Calu3 (cell line): Measurements from ENCODE around the gene PDE1A. TPM values are rescaled to one million over a fixed set of nuclear protein-coding genes. Genes with fewer than 3 reads are reported as not detected.

ENCODE experiments used
- BruUV-seq: library from RNA; stranded (reverse); fragments of 400-500 nt; replicated peaks from 2 replicates; lab custom pipeline; 2021; lab: Mats Ljungman, UMichigan
- CTCF ChIA-PET: fragments of 300-600 bp; sonication (Branson Sonifier 250); formaldehyde crosslinking; loops from one replicate; lab custom pipeline; 2022; ENCODE audit warnings: antibody characterized with exemption; lab: Charles Lee
- DNase-seq: peaks from one replicate; pipeline ENCODE4 v3.0.0; 2022
- H3K27ac Mint-ChIP-seq: one replicate; pipeline ENCODE4 v1.8.0; 2022; ENCODE audit warnings: mixed read lengths; ENCODE audit not compliant: unreplicated experiment
- H3K27me3 Mint-ChIP-seq: one replicate; pipeline ENCODE4 v1.8.0; 2022; ENCODE audit warnings: mixed read lengths; ENCODE audit not compliant: unreplicated experiment
- H3K36me3 Mint-ChIP-seq: one replicate; pipeline ENCODE4 v1.8.0; 2022; ENCODE audit warnings: mild to moderate bottlenecking, moderate library complexity, mixed read lengths; ENCODE audit not compliant: insufficient read depth, unreplicated experiment
- H3K4me1 Mint-ChIP-seq: one replicate; pipeline ENCODE4 v1.8.0; 2022; ENCODE audit warnings: mild to moderate bottlenecking, low read depth, mixed read lengths; ENCODE audit not compliant: unreplicated experiment
- H3K4me3 Mint-ChIP-seq: one replicate; pipeline ENCODE4 v1.8.0; 2022; ENCODE audit warnings: mild to moderate bottlenecking, low read depth, moderate library complexity, mixed read lengths; ENCODE audit not compliant: unreplicated experiment
- H3K9me3 Mint-ChIP-seq: one replicate; pipeline ENCODE4 v1.8.0; 2022; ENCODE audit warnings: low read depth, mixed read lengths; ENCODE audit not compliant: unreplicated experiment
- CTCF ChIP-seq: fragments of 200-600 bp; IDR thresholded peaks from one replicate; pipeline ENCODE4 v1.8.0; 2022; ENCODE audit warnings: antibody characterized with exemption; ENCODE audit not compliant: unreplicated experiment
- intact Hi-C: fragments of 100-400 bp; cut with micrococcal nuclease; formaldehyde crosslinking; loops from one replicate; pipeline ENCODE4 v1.10.0; 2022; ENCODE audit not compliant: unreplicated experiment
- total RNA-seq: library from RNA; stranded (reverse); gene quantifications from 2 replicates; pipeline ENCODE4 v1.2.3, GENCODE V29; 2022

Gene PDE1A
- total RNA-seq, 1 experiment from 2014 or later = 0.26 TPM

GRCh38 chr2:182097571-182098164 lies 329.2 kb downstream of the PDE1A start:
- no TSS peak for BruUV-seq
- no peaks in the 10 kb centered on the region for H3K4me1 Mint-ChIP-seq
- H3K9me3 Mint-ChIP-seq = no peaks in the 10 kb centered on the region
- no peak overlapping the region for H3K27ac Mint-ChIP-seq
- intact Hi-C loops = no loop called here
- DNase-seq = no peak
- TF ChIP-seq CTCF = no peak
- no peaks in the 10 kb centered on the region for H3K36me3 Mint-ChIP-seq
- CTCF ChIA-PET = no interaction called here
- H3K27me3 Mint-ChIP-seq = no peaks in the 10 kb centered on the region
- H3K4me3 Mint-ChIP-seq = no peak overlapping the region

GRCh38 chr2:182090486-182090885 lies 336.4 kb downstream of the PDE1A start:
- intact Hi-C loops = loop anchor here (5.0 kb wide), 1 partner anchor 983 kb away; no protein-coding TSS in a partner anchor
- Mint-ChIP-seq H3K27ac (no peak overlapping the region), H3K9me3 (no peaks in the 10 kb centered on the region), H3K4me3 (no peak overlapping the region), H3K36me3 (no peaks in the 10 kb centered on the region), H3K4me1 (no peaks in the 10 kb centered on the region), H3K27me3 (no peaks in the 10 kb centered on the region)
- CTCF ChIA-PET = no interaction called here
- TF ChIP-seq CTCF = no peak
- BruUV-seq = no TSS peak
- no peak for DNase-seq
